SH-SY5Y (cell line): ENCODE results near the gene MAD2L1BP.

Source experiments
- GATA2 ChIP-seq: IDR thresholded peaks from 2 replicates; pipeline ENCODE4 v1.6.1; 2011; ENCODE audit warnings: mild to moderate bottlenecking, low read depth, low read length
- GATA3 ChIP-seq: IDR thresholded peaks from 2 replicates; pipeline ENCODE4 v1.6.1; 2011; ENCODE audit warnings: low read depth, mild to moderate bottlenecking, low read length, moderate library complexity

GRCh38 chr6:43670623-43670986 lies 35.0 kb downstream of the MAD2L1BP start:
- TF ChIP-seq GATA2 (no peak), GATA3 (no peak)
